Panc1 (cell line): Measurements from ENCODE around the gene IL37.

Experiments
- CTCF ChIP-seq: fragments of 450-650 bp; IDR thresholded peaks from 2 replicates; pipeline ENCODE4 v1.5.1; 2017; ENCODE audit warnings: mild to moderate bottlenecking
- POLR2AphosphoS5 ChIP-seq: IDR thresholded peaks from 2 replicates; pipeline ENCODE4 v1.6.1; 2012; ENCODE audit warnings: mild to moderate bottlenecking, low read depth, low read length, moderate library complexity
- REST ChIP-seq, 2 experiments: IDR thresholded peaks; 2 replicates each; pipeline ENCODE4 v1.6.1; 2011 to 2012; ENCODE audit warnings: low read depth in 2 of 2, control low read depth in 1 of 2, low read length in 1 of 2, mild to moderate bottlenecking in 1 of 2, moderate library complexity in 1 of 2; ENCODE audit not compliant: insufficient read depth in 1 of 2

GRCh38 chr2:112923237-112923966 is 12.4 kb downstream of the IL37 start:
- no peak for TF ChIP-seq CTCF
- TF ChIP-seq POLR2AphosphoS5: no peak
- no peak for TF ChIP-seq REST (IDR thresholded peaks at IDR 0.05; ENCODE audit: insufficient read depth in 1 of 2, low read depth in 2 of 2, low read length in 1 of 2)
